Activated T-cell treated with anti-CD3 and anti-CD28 coated beads, Interleukin-2, amount 50 U/mL, for 72 hours (primary cell): ENCODE measurements around the gene MAGI2. TPM values are rescaled to one million over a fixed set of nuclear protein-coding genes. Genes with fewer than 3 reads are reported as not detected.

Source experiments
- ATAC-seq, 2 donors: fragments of 150-1000 bp; cut with Tn5 transposase; replicated peaks in 1 of 2; 2 replicates each; pipeline ENCODE4 v1.10.0; 2021; ENCODE audit warnings: moderate library complexity in 2 of 2, mild to moderate bottlenecking in 1 of 2
- DNase-seq, 2 donors: peaks; one replicate each; pipeline ENCODE4 v3.0.0; 2021 to 2022; ENCODE audit warnings: mixed read lengths in 1 of 2
- H3K27ac Mint-ChIP-seq: one replicate; pipeline ENCODE4 v1.8.0; 2022; ENCODE audit warnings: mild to moderate bottlenecking, moderate library complexity, mixed read lengths
- H3K27me3 Mint-ChIP-seq: one replicate; pipeline ENCODE4 v1.8.0; 2022; ENCODE audit warnings: low read depth, mixed read lengths
- H3K36me3 Mint-ChIP-seq, 2 donors: one replicate each; pipeline ENCODE4 v1.8.0; 2022; ENCODE audit warnings: mixed read lengths in 2 of 2, mild to moderate bottlenecking in 1 of 2; ENCODE audit not compliant: insufficient read depth in 2 of 2
- H3K4me1 Mint-ChIP-seq: one replicate; pipeline ENCODE4 v1.8.0; 2022; ENCODE audit warnings: low read depth, mixed read lengths
- H3K4me3 Mint-ChIP-seq, 2 donors: one replicate each; pipeline ENCODE4 v1.8.0; 2022; ENCODE audit warnings: mild to moderate bottlenecking in 2 of 2, mixed read lengths in 2 of 2, moderate library complexity in 2 of 2
- H3K9me3 Mint-ChIP-seq, 2 donors: one replicate each; pipeline ENCODE4 v1.8.0; 2022; ENCODE audit warnings: mixed read lengths in 2 of 2
- total RNA-seq, 2 donors: library from RNA; stranded (reverse); gene quantifications; one replicate each; pipeline ENCODE4 v1.2.3, GENCODE V29; 2022

Gene MAGI2
- total RNA-seq, 2 donors from 2014 or later = 0.31 to 0.44 TPM

- Mint-ChIP-seq H3K36me3 (no peaks in the 10 kb centered on the region), H3K9me3 (no peaks in the 10 kb centered on the region), H3K4me3 (no peak overlapping the region), H3K27ac (no peak overlapping the region), H3K4me1 (no peaks in the 10 kb centered on the region), H3K27me3 (peaks cover 28% of the 10 kb centered on the region)
- ATAC-seq (no peak), DNase-seq (no peak)
Observed at GRCh38 chr7:78055599-78055998, 1397.9 kb downstream of the MAGI2 start.

DNA sequence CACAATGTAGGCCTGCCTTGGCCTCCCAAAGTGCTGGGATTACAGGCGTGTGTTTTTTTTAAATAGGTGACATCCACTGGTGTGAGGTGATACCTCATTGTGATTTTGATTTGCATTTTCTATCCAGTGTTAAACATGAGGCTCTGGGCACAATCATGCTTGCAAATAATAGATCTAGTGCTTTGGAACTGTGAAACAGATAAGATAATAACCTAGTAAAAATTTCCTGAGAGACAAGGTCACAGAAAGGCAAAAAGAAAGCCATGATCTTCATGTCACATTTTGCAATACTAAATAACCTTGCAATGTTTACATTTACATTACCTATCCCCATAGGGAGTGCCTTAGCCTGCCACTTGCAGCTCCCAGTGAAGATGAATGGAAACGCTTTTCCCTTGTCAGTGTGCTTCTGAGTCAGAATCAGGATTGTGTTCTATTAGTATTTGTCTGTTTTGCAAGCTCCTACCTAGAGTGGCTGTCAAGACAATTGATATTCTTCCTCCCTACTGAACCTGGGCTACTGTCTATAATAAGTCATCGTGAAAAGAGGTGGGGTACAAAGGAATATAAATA, 1398.4 kb downstream of the MAGI2 start:
- H3K36me3 Mint-ChIP-seq = no peaks in the 10 kb centered on the region
- no peak for ATAC-seq
- H3K4me1 Mint-ChIP-seq = no peaks in the 10 kb centered on the region
- no peak overlapping the region for H3K27ac Mint-ChIP-seq
- no peak for DNase-seq
- H3K27me3 Mint-ChIP-seq = peaks cover 23% of the 10 kb centered on the region
- H3K9me3 Mint-ChIP-seq = no peaks in the 10 kb centered on the region
- H3K4me3 Mint-ChIP-seq = no peak overlapping the region

GRCh38 chr7:78052112-78052511, 1401.4 kb downstream of the MAGI2 start:
- DNase-seq = no peak
- Mint-ChIP-seq H3K36me3 (no peaks in the 10 kb centered on the region), H3K9me3 (no peaks in the 10 kb centered on the region), H3K27ac (no peak overlapping the region), H3K27me3 (peaks cover 7% of the 10 kb centered on the region), H3K4me3 (no peak overlapping the region), H3K4me1 (no peaks in the 10 kb centered on the region)
- ATAC-seq = no peak

- ATAC-seq = no peak
- Mint-ChIP-seq H3K27me3 (no peaks in the 10 kb centered on the region), H3K4me3 (no peak overlapping the region), H3K9me3 (no peaks in the 10 kb centered on the region), H3K27ac (no peak overlapping the region), H3K36me3 (no peaks in the 10 kb centered on the region), H3K4me1 (no peaks in the 10 kb centered on the region)
- no peak for DNase-seq
Observed at GRCh38 chr7:78047800-78048199, 1405.7 kb downstream of the MAGI2 start.

DNA sequence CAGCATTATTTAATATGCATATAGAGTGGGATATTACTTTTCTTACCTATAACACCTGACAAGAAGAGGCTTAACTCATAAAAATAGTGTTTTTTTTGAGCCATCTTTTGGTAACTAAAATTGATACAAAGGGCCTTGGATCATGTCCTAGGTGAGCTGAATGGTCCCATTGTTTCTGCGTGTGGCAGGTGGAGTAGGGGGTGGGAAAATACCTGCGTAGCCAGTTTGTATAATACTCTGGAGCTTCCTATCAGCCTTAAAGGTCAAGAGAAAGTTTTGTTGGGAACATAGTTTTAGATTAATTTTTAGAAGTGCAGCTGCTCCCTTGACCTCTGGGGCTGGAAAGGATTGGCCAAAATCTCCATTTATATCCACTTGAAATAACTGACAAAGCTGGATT, 1410.3 kb downstream of the MAGI2 start:
- H3K4me3 Mint-ChIP-seq = no peak overlapping the region
- no peaks in the 10 kb centered on the region for H3K36me3 Mint-ChIP-seq
- H3K9me3 Mint-ChIP-seq = no peaks in the 10 kb centered on the region
- no peak for ATAC-seq
- DNase-seq = no peak
- peaks cover 7% of the 10 kb centered on the region for H3K27me3 Mint-ChIP-seq
- no peak overlapping the region for H3K27ac Mint-ChIP-seq
- no peaks in the 10 kb centered on the region for H3K4me1 Mint-ChIP-seq

DNA sequence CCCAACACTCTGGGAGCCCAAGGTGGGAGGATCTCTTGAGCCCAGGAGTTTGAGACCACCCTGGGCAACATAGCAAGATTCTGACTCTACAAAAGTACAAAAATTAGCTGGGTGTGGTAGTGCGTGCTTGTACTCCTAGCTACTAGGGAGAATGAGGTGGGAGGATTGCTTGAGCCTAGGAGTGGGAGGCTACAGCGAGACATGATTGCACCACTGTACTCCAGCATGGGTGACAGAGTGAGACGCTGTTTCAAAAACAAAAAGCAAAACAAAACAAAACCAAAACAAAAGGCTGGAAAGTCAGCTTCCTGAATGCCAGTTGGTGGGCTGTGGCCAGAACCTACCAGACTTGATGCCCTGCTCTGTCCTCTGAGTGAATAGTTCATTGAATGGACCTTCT, 1412.0 kb downstream of the MAGI2 start:
- DNase-seq = no peak
- Mint-ChIP-seq H3K9me3 (no peaks in the 10 kb centered on the region), H3K27ac (no peak overlapping the region)

DNA sequence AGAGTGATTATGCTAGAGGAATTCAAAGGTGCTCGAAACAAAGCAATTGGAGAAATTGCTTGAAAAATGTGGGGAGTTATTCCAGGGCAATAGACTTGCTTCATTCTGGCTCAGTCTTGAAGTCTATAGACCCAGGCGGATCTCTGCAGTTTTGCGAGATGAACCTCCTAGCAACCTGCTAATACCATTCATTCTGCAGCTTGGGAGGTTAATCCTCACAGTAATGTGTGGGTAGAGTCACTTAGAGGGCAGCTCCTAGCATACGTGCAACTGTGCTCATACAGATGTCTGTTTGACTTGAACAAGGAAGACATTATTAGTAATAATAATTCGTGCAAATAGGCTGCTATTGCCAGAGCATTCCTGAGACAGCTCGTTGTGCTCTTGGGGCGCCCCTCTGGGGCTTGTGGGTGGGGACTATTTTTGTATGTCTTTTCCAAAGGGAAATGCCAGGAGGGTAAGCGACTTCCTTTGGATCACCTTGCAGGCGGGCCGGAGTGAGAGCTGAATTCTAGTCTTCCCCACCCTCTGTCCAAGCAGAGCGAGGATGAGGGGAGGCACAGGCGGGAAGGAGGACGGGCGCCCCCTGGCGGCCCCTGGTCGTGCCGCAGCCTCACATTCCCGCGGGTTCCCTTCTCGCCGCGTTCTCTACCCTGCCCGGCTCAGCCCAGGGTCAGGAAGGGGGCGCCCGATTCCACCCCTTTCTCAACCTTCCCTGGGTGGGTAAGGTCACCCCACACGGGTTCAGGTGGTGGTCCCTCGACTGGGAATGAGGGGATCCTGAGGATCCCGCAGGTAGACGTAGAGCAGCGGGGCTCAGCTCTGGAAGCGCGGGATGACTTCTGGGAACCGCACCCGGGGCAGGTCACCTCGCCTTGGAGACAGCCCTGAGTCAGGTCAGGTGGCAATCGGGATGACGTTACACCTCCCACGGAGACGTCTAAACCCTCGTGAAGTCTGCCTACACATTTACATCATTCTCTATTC, 1413.4 kb downstream of the MAGI2 start:
- Mint-ChIP-seq H3K27me3 (peaks cover 10% of the 10 kb centered on the region), H3K9me3 (no peaks in the 10 kb centered on the region), H3K4me1 (no peaks in the 10 kb centered on the region), H3K36me3 (no peaks in the 10 kb centered on the region), H3K4me3 (peak overlapping the region in 1 of 2 donors; percentile 10), H3K27ac (no peak overlapping the region)
- peak; percentile 30 to 68 for DNase-seq
- ATAC-seq = peak; percentile 51 to 79

More for the DNA sequence above, 1412.0 kb downstream of the MAGI2 start:
- Mint-ChIP-seq H3K36me3 (no peaks in the 10 kb centered on the region), H3K4me1 (no peaks in the 10 kb centered on the region), H3K4me3 (no peak overlapping the region), H3K27me3 (peaks cover 7% of the 10 kb centered on the region)
- no peak for ATAC-seq

GRCh38 chr7:78038465-78039080, 1414.9 kb downstream of the MAGI2 start:
- H3K4me1 Mint-ChIP-seq = no peaks in the 10 kb centered on the region
- H3K27ac Mint-ChIP-seq = no peak overlapping the region
- DNase-seq = no peak
- no peak for ATAC-seq
- no peaks in the 10 kb centered on the region for H3K36me3 Mint-ChIP-seq
- no peak overlapping the region for H3K4me3 Mint-ChIP-seq
- no peaks in the 10 kb centered on the region for H3K9me3 Mint-ChIP-seq
- peaks cover 18% of the 10 kb centered on the region for H3K27me3 Mint-ChIP-seq

- ATAC-seq (no peak), DNase-seq (no peak)
- Mint-ChIP-seq H3K27me3 (peaks cover 28% of the 10 kb centered on the region), H3K27ac (no peak overlapping the region), H3K4me1 (no peaks in the 10 kb centered on the region), H3K4me3 (no peak overlapping the region), H3K36me3 (no peaks in the 10 kb centered on the region), H3K9me3 (no peaks in the 10 kb centered on the region)
Observed at GRCh38 chr7:78037603-78038002, 1415.9 kb downstream of the MAGI2 start.

DNA sequence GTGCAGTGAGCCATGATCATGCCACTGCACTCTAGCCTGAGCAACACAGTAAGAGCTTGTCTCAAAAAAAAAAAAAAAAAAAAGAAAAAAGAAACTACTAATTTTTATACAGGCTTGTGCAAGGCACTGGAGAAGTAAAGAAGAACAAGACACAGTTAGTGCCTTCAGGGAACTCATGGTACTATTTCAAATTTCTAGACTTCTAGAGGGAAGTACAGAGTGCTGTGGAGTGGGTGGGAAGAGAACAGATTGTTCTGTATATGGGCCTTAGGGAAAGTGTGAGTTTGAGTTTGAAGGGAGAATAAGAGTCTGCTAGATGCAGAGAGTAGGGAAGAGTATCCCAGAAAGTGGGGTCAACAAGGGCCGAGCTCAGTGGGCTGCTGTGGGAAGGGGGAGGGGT, 1420.1 kb downstream of the MAGI2 start:
- ATAC-seq = no peak
- no peaks in the 10 kb centered on the region for H3K4me1 Mint-ChIP-seq
- H3K27ac Mint-ChIP-seq = no peak overlapping the region
- no peak overlapping the region for H3K4me3 Mint-ChIP-seq
- H3K9me3 Mint-ChIP-seq = no peaks in the 10 kb centered on the region
- peaks cover 25% of the 10 kb centered on the region for H3K27me3 Mint-ChIP-seq
- DNase-seq = no peak
- no peaks in the 10 kb centered on the region for H3K36me3 Mint-ChIP-seq

DNA sequence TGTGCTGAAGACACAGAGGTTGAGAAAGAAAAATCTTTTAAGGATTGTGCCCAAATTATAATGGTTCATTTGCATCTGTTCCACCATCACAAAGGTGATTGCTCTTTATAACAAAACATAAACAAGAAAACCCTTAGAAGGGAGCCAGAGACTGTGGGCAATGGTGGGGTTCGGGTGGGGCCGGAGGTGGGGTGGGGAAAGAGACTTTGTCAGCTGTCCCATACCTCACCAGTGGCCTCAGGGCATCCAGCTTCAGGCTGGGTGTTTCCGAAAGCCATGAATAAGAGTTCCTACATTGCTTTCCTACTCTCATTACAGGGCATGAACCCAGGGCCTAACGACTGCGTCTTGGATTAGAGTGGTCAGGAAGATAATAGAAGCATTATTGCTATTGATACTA, 1427.0 kb downstream of the MAGI2 start:
- H3K27ac Mint-ChIP-seq = no peak overlapping the region
- ATAC-seq (no peak), DNase-seq (no peak)
- H3K4me1 Mint-ChIP-seq = no peaks in the 10 kb centered on the region
- H3K27me3 Mint-ChIP-seq = peaks cover 5% of the 10 kb centered on the region
- no peak overlapping the region for H3K4me3 Mint-ChIP-seq
- H3K9me3 Mint-ChIP-seq = no peaks in the 10 kb centered on the region
- no peaks in the 10 kb centered on the region for H3K36me3 Mint-ChIP-seq

GRCh38 chr7:78024591-78024990, 1428.9 kb downstream of the MAGI2 start:
- H3K4me1 Mint-ChIP-seq = peaks cover 7% of the 10 kb centered on the region
- peaks cover 19% of the 10 kb centered on the region for H3K27me3 Mint-ChIP-seq
- no peaks in the 10 kb centered on the region for H3K9me3 Mint-ChIP-seq
- DNase-seq = no peak
- no peaks in the 10 kb centered on the region for H3K36me3 Mint-ChIP-seq
- no peak overlapping the region for H3K27ac Mint-ChIP-seq
- no peak overlapping the region for H3K4me3 Mint-ChIP-seq
- ATAC-seq = no peak

DNA sequence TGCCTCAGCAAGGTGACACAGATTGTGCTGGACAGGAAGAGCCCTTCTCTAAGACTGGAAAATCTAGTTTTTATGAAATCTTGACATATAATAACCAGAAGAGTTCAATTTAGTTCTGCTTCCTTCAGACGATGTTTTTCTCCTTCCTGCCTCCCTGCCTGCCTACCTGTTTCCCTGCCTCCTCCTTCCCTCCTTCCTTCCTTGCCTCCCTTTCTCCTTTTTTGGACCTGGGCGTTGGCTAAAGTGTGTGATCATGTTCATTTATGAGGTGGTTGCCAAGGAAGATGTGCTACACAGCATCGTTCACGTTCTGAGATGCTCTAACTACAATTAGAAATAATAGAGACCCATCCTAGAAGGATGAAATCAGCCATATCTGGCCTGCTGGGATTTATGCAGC, 1430.3 kb downstream of the MAGI2 start:
- peaks cover 12% of the 10 kb centered on the region for H3K4me1 Mint-ChIP-seq
- no peaks in the 10 kb centered on the region for H3K9me3 Mint-ChIP-seq
- no peak for DNase-seq
- H3K27ac Mint-ChIP-seq = no peak overlapping the region
- peaks cover 28% of the 10 kb centered on the region for H3K27me3 Mint-ChIP-seq
- ATAC-seq = no peak
- H3K36me3 Mint-ChIP-seq = no peaks in the 10 kb centered on the region
- H3K4me3 Mint-ChIP-seq = no peak overlapping the region
